Measurements from ENCODE around the gene APOA5.
"Not testable (repeated sequence)": the region's sequence is repeated elsewhere in the genome, so short reads cannot be mapped to it uniquely, and the experiment has no call there.

APOA5 gene

GRCh38 chr11:116773203-116774097 is 18.2 kb downstream of the APOA5 start:
- no peak for DNase-seq (ENCODE audit: low read depth)

- DNase-seq (ENCODE audit: low read depth): peak; percentile 88
Observed at GRCh38 chr11:116772443-116773202, 19.1 kb downstream of the APOA5 start, which contains the start of gene BUD13. Gene BUD13, minus strand, starts transcription at chr11:116772987. Its CDS starts 23 bp downstream, at chr11:116772964.

GRCh38 chr11:116771935-116772334 is 19.7 kb downstream of the APOA5 start:
- no peak for DNase-seq (ENCODE audit: low read depth)

GRCh38 chr11:116762132-116762531 is 29.5 kb downstream of the APOA5 start:
- no peak for DNase-seq (ENCODE audit: low read depth)

- not testable (repeated sequence) for DNase-seq (ENCODE audit: low read depth)
Observed at GRCh38 chr11:116756044-116756443, 35.6 kb downstream of the APOA5 start.

- no peak for DNase-seq (ENCODE audit: low read depth)
Observed at GRCh38 chr11:116750070-116750718, 41.5 kb downstream of the APOA5 start.

GRCh38 chr11:116742104-116742503 is 49.6 kb downstream of the APOA5 start:
- no peak for DNase-seq (ENCODE audit: low read depth)

- DNase-seq (ENCODE audit: low read depth): no peak
Observed at GRCh38 chr11:116740741-116741140, 50.9 kb downstream of the APOA5 start.

Data from stimulated activated CD8-positive, alpha-beta memory T cell treated with anti-CD3 and anti-CD28 coated beads, Interleukin-12 subunit alpha, Interleukin-12 subunit beta, amount 100 ng/mL, for 1 hour (primary cell).